ENCODE measurements around the gene SHB. TPM values are rescaled to one million over a fixed set of nuclear protein-coding genes. Genes with fewer than 3 reads are reported as not detected.

Gene SHB
- total RNA-seq, 2 experiments from 2014 or later = 1.1 to 1.2 TPM

DNA sequence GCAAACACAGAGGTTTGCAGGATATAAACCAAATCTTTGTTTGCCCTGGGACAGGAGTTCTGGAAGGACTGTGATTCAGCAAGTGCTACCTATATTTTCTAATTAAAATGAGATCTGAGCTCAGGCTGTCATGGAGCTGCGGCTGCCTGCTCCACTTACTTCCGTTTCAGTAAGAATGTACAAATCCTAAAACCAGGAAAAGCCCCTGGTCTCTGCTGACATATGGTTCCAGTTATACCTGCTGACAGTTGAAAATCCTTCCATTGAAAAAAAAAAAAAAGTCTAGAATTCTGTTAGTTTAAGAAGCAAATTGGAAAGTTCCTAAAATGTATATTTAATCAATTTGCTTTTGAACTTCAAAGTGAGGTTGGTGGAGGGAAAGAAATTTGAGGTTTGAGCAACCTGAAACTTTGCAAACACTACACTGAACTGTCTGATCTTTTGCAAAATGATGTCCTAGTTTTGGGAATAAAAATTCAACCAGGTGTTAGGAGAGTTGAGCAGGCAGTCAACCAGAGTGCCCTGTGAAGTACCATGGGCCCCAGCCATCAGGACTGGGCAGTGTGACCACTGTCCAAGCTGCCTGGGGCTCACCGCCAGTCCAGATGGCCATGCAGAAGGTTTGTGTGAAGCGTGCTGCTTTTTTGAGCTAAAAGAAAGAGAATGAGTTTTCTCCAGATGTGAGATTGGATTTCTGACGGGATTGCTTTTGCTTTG lies 50.6 kb downstream of the SHB start:
- Histone ChIP-seq H3K4me3 (ENCODE audit: low read length) (no peak overlapping the region), H3K36me3 (ENCODE audit: insufficient read depth, low read length) (no peaks in the 10 kb centered on the region), H3K4me1 (ENCODE audit: insufficient read depth, low read length) (no peaks in the 10 kb centered on the region), H3K9me3 (ENCODE audit: control insufficient read depth in 1 of 2, insufficient read depth in 1 of 2, low read length in 2 of 2) (no peaks in the 10 kb centered on the region), H3K27ac (ENCODE audit: low read depth in 1 of 2, low read length in 2 of 2) (no peak overlapping the region), H3K27me3 (ENCODE audit: control insufficient read depth in 1 of 2, insufficient read depth in 2 of 2, low read length in 2 of 2) (no peaks in the 10 kb centered on the region)
- H3K36me3 Mint-ChIP-seq (ENCODE audit: low read depth) = no peaks in the 10 kb centered on the region
- no peaks in the 10 kb centered on the region for H3K9me3 Mint-ChIP-seq
- TF ChIP-seq, protein P1, sequence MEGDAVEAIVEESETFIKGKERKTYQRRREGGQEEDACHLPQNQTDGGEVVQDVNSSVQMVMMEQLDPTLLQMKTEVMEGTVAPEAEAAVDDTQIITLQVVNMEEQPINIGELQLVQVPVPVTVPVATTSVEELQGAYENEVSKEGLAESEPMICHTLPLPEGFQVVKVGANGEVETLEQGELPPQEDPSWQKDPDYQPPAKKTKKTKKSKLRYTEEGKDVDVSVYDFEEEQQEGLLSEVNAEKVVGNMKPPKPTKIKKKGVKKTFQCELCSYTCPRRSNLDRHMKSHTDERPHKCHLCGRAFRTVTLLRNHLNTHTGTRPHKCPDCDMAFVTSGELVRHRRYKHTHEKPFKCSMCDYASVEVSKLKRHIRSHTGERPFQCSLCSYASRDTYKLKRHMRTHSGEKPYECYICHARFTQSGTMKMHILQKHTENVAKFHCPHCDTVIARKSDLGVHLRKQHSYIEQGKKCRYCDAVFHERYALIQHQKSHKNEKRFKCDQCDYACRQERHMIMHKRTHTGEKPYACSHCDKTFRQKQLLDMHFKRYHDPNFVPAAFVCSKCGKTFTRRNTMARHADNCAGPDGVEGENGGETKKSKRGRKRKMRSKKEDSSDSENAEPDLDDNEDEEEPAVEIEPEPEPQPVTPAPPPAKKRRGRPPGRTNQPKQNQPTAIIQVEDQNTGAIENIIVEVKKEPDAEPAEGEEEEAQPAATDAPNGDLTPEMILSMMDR (IDR thresholded peaks at IDR 0.05) = no peak
- H3K27me3 Mint-ChIP-seq = no peaks in the 10 kb centered on the region
- POLR2A ChIA-PET = no interaction called here
- H3K4me1 Mint-ChIP-seq (ENCODE audit: low read depth) = no peaks in the 10 kb centered on the region
- no peak overlapping the region for H3K27ac Mint-ChIP-seq
- DNase-seq (no peak), ATAC-seq (ENCODE audit: poor library complexity) (no peak)
- intact Hi-C loops (cut with DNase I, micrococcal nuclease) = no loop called here
- H3K4me3 Mint-ChIP-seq = no peak overlapping the region
- CTCF ChIA-PET = no interaction called here

DNA sequence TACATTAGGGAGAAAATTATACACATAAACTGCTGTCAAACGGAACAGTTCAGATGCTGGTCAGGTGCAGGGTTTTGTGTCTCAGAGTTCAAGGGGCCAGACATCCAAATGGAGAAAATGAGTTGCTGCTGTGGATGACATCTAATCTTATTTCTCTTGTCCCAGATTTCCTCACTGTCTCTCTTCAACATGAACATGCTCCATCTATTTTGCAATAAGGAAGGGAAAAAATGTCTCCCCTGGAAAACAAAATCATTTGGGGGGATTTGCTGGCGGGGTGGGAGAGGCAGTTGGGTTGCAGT lies 51.2 kb downstream of the SHB start:
- CTCF ChIA-PET = no interaction called here
- H3K4me3 Mint-ChIP-seq = no peak overlapping the region
- Histone ChIP-seq H3K4me3 (ENCODE audit: low read length) (no peak overlapping the region), H3K27me3 (ENCODE audit: control insufficient read depth in 1 of 2, insufficient read depth in 2 of 2, low read length in 2 of 2) (no peaks in the 10 kb centered on the region), H3K27ac (ENCODE audit: low read depth in 1 of 2, low read length in 2 of 2) (no peak overlapping the region), H3K4me1 (ENCODE audit: insufficient read depth, low read length) (no peaks in the 10 kb centered on the region), H3K9me3 (ENCODE audit: control insufficient read depth in 1 of 2, insufficient read depth in 1 of 2, low read length in 2 of 2) (no peaks in the 10 kb centered on the region), H3K36me3 (ENCODE audit: insufficient read depth, low read length) (no peaks in the 10 kb centered on the region)
- ATAC-seq (ENCODE audit: poor library complexity) (no peak), DNase-seq (no peak)
- intact Hi-C loops (cut with DNase I, micrococcal nuclease) = no loop called here
- no peak overlapping the region for H3K27ac Mint-ChIP-seq
- TF ChIP-seq, protein P1 (IDR thresholded peaks at IDR 0.05) = no peak
- no peaks in the 10 kb centered on the region for H3K9me3 Mint-ChIP-seq
- no peaks in the 10 kb centered on the region for H3K36me3 Mint-ChIP-seq (ENCODE audit: low read depth)
- POLR2A ChIA-PET = no interaction called here
- H3K4me1 Mint-ChIP-seq (ENCODE audit: low read depth) = no peaks in the 10 kb centered on the region
- H3K27me3 Mint-ChIP-seq = no peaks in the 10 kb centered on the region

DNA sequence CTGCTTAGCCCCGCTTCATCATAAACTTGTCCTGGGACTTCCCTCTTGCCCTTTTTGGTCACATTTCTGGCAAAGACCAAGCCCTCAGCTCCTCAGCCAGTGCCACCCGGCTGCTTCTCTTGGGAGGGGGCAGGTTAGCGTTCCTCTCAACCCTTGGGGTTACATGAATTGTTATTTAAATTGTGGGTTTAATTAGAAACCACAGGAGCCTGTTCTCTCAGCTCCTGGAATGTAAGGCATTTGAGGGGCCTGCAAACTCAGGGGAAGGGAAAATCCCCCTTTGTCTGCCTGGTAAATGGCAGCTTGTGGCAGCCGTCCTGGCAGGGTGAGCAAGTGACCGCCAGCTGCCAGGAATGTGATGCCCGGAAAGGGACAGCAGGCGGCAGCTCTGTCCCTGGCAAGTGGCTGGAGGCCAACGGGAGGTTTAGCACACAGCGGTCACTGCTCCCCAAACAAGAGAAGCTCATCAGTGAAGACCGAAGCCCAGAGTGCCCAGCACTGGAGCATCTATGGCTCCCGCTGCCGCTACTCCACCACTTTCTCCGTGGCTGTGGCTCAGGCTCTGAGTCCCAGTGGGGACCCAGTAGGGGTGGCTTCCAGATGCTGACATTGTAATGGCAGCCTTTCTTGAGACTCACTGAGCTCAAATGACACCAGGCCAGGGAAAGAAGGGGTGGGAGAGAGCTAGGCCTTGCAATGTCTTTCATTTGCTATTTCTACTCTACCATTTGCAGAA lies 51.7 kb downstream of the SHB start:
- no peak overlapping the region for H3K27ac Mint-ChIP-seq
- POLR2A ChIA-PET = no interaction called here

More for the DNA sequence above, 51.7 kb downstream of the SHB start:
- CTCF ChIA-PET = no interaction called here
- H3K27me3 ChIP-seq (ENCODE audit: control insufficient read depth in 1 of 2, insufficient read depth in 2 of 2, low read length in 2 of 2) = no peaks in the 10 kb centered on the region
- no peaks in the 10 kb centered on the region for H3K36me3 Mint-ChIP-seq (ENCODE audit: low read depth)
- no peak overlapping the region for H3K4me3 Mint-ChIP-seq
- no peaks in the 10 kb centered on the region for H3K9me3 Mint-ChIP-seq
- H3K4me1 ChIP-seq (ENCODE audit: insufficient read depth, low read length) = no peaks in the 10 kb centered on the region
- H3K9me3 ChIP-seq (ENCODE audit: control insufficient read depth in 1 of 2, insufficient read depth in 1 of 2, low read length in 2 of 2) = no peaks in the 10 kb centered on the region
- no peak for ATAC-seq (ENCODE audit: poor library complexity)
- TF ChIP-seq, protein P1 (IDR thresholded peaks at IDR 0.05) = no peak
- DNase-seq = no peak
- no peak overlapping the region for H3K4me3 ChIP-seq (ENCODE audit: low read length)
- no peaks in the 10 kb centered on the region for H3K27me3 Mint-ChIP-seq
- no peaks in the 10 kb centered on the region for H3K4me1 Mint-ChIP-seq (ENCODE audit: low read depth)
- no peaks in the 10 kb centered on the region for H3K36me3 ChIP-seq (ENCODE audit: insufficient read depth, low read length)
- intact Hi-C loops (cut with DNase I, micrococcal nuclease) = no loop called here
- H3K27ac ChIP-seq (ENCODE audit: low read depth in 1 of 2, low read length in 2 of 2) = no peak overlapping the region
